Neuronal stem cell (in vitro differentiated cells): ENCODE results near the gene MEGF10.
A peak's percentile ranks its signal among the peaks of the same experiment; 100 is the strongest.

Experiments
- DNase-seq: peaks from one replicate; pipeline ENCODE4 v3.0.0-alpha.2; 2013; ENCODE audit warnings: low spot score
- H2AFZ ChIP-seq: one replicate; pipeline ENCODE4 v1.6.1; 2013; ENCODE audit warnings: mild to moderate bottlenecking, low read length, inconsistent platforms
- H2AK5ac ChIP-seq: 2 replicates; pipeline ENCODE4 v1.6.1; 2013; ENCODE audit warnings: low read depth, mild to moderate bottlenecking, inconsistent platforms, low read length, moderate library complexity, mixed read lengths
- H2BK120ac ChIP-seq: 2 replicates; pipeline ENCODE4 v1.6.1; 2013; ENCODE audit warnings: low read depth, mild to moderate bottlenecking, inconsistent platforms, low read length, moderate library complexity, mixed read lengths
- H2BK12ac ChIP-seq: one replicate; pipeline ENCODE4 v1.6.1; 2013; ENCODE audit warnings: low read length, inconsistent platforms
- H2BK15ac ChIP-seq: 2 replicates; pipeline ENCODE4 v1.6.1; 2013; ENCODE audit warnings: mild to moderate bottlenecking, low read length, inconsistent platforms, mixed read lengths
- H2BK5ac ChIP-seq: one replicate; pipeline ENCODE4 v1.6.1; 2013; ENCODE audit warnings: inconsistent platforms, mild to moderate bottlenecking, low read length, moderate library complexity
- H3K14ac ChIP-seq: one replicate; pipeline ENCODE4 v1.6.1; 2013; ENCODE audit warnings: low read length, inconsistent platforms
- H3K18ac ChIP-seq: 2 replicates; pipeline ENCODE4 v1.6.1; 2013; ENCODE audit warnings: low read length, inconsistent platforms
- H3K23ac ChIP-seq: 2 replicates; pipeline ENCODE4 v1.6.1; 2013; ENCODE audit warnings: low read depth, mild to moderate bottlenecking, mixed read lengths, low read length, inconsistent platforms; ENCODE audit not compliant: poor library complexity
- H3K27ac ChIP-seq: replicated peaks from 3 replicates; pipeline ENCODE4 v1.5.1; 2013; ENCODE audit warnings: low read length, inconsistent platforms
- H3K27me3 ChIP-seq, 3 experiments: 2 replicates each; pipeline ENCODE4 v1.6.1; 2013; ENCODE audit warnings: low read length in 3 of 3, mild to moderate bottlenecking in 2 of 3, inconsistent platforms in 1 of 3, low read depth in 1 of 3, mixed read lengths in 1 of 3, moderate library complexity in 1 of 3; ENCODE audit not compliant: control insufficient read depth in 3 of 3, insufficient read depth in 3 of 3
- H3K36me3 ChIP-seq, 2 donors: replicated peaks in 1 of 2; 2 replicates each; pipeline ENCODE4 v1.6.1; 2013; ENCODE audit warnings: low read length in 2 of 2; ENCODE audit not compliant: control insufficient read depth in 2 of 2, insufficient read depth in 2 of 2
- H3K4ac ChIP-seq: 2 replicates; pipeline ENCODE4 v1.6.1; 2013; ENCODE audit warnings: inconsistent platforms, mild to moderate bottlenecking, low read length, moderate library complexity
- H3K4me1 ChIP-seq, 2 donors: 1 replicate in 1 of 2; 2 replicates in 1 of 2; pipeline ENCODE4 v1.6.1; 2013; ENCODE audit warnings: low read length in 2 of 2, low read depth in 1 of 2; ENCODE audit not compliant: control insufficient read depth in 2 of 2, insufficient read depth in 1 of 2
- H3K4me2 ChIP-seq: one replicate; pipeline ENCODE4 v1.6.1; 2013; ENCODE audit warnings: mild to moderate bottlenecking, low read length, inconsistent platforms; ENCODE audit not compliant: insufficient read depth, poor library complexity, severe bottlenecking
- H3K4me3 ChIP-seq, 2 donors: 2 replicates each; pipeline ENCODE4 v1.5.1; 2013; ENCODE audit warnings: low read length in 2 of 2, mild to moderate bottlenecking in 2 of 2, inconsistent platforms in 1 of 2, moderate library complexity in 1 of 2
- H3K79me1 ChIP-seq: one replicate; pipeline ENCODE4 v1.6.1; 2013; ENCODE audit warnings: low read depth, mild to moderate bottlenecking, inconsistent platforms, low read length, moderate library complexity
- H3K9ac ChIP-seq: one replicate; pipeline ENCODE4 v1.6.1; 2013; ENCODE audit warnings: mild to moderate bottlenecking, low read depth, low read length, inconsistent platforms; ENCODE audit not compliant: poor library complexity
- H3K9me3 ChIP-seq, 2 donors: replicated peaks in 1 of 2; 2 replicates each; pipeline versions ENCODE3 to v1.6.1; 2013; ENCODE audit warnings: low read length in 2 of 2, mild to moderate bottlenecking in 2 of 2, inconsistent platforms in 1 of 2, low read depth in 1 of 2, mixed read lengths in 1 of 2, moderate library complexity in 1 of 2; ENCODE audit not compliant: control insufficient read depth in 2 of 2, insufficient read depth in 1 of 2
- H4K8ac ChIP-seq: one replicate; pipeline ENCODE4 v1.6.1; 2013; ENCODE audit warnings: low read depth, mild to moderate bottlenecking, inconsistent platforms, low read length, moderate library complexity
- H4K91ac ChIP-seq: one replicate; pipeline ENCODE4 v1.6.1; 2013; ENCODE audit warnings: low read length, low read depth, mild to moderate bottlenecking, inconsistent platforms; ENCODE audit not compliant: poor library complexity
- WGBS, 2 donors: extraction: QIAGEN DNeasy Blood & Tissue Kit; methylation state at CpG; one replicate each; pipeline ENCODE4 v1.1.7; 2013; ENCODE audit warnings: missing lambda C conversion rate in 2 of 2, mixed read lengths in 1 of 2; ENCODE audit not compliant: insufficient read length in 2 of 2, insufficient replicate concordance in 1 of 2; ENCODE audit errors: extremely low coverage in 2 of 2; 5-methylcytosine and 5-hydroxymethylcytosine counted together

Gene MEGF10

GRCh38 chr5:127288676-127289075 is 1.9 kb upstream of the MEGF10 start:
- WGBS, 2 donors, result no CpG with 5 or more reads among the region's 1 CpG
- Histone ChIP-seq H2BK12ac (no peak overlapping the region), H3K27me3 (peaks cover 0 to 14% (median 0%) of the 10 kb centered on the region in 3 experiments), H2BK15ac (no peak overlapping the region), H3K23ac (no peak overlapping the region), H2BK120ac (no peak overlapping the region), H3K36me3 (no peaks in the 10 kb centered on the region), H3K14ac (no peak overlapping the region), H3K9me3 (no peaks in the 10 kb centered on the region), H3K4me1 (peaks cover 0 to 12% of the 10 kb centered on the region in 2 donors), H2AFZ (no peak overlapping the region), H3K4me3 (no peak overlapping the region), H3K4ac (no peak overlapping the region), H3K27ac (no peak overlapping the region), H3K18ac (no peak overlapping the region), H3K79me1 (no peaks in the 10 kb centered on the region), H3K9ac (no peak overlapping the region), H2AK5ac (no peak overlapping the region), H4K91ac (no peak overlapping the region), H2BK5ac (no peak overlapping the region), H4K8ac (no peak overlapping the region), H3K4me2 (no peak overlapping the region)
- no peak for DNase-seq

GRCh38 chr5:127290946-127291693 is 524 bp downstream of the MEGF10 start:
- Histone ChIP-seq H4K91ac (no peak overlapping the region), H2BK15ac (no peak overlapping the region), H2BK120ac (no peak overlapping the region), H3K4me3 (peak overlapping the region; percentile 68 to 81), H2AFZ (peak overlapping the region; percentile 96), H3K18ac (no peak overlapping the region), H2BK5ac (no peak overlapping the region), H3K14ac (no peak overlapping the region), H3K23ac (no peak overlapping the region), H3K9ac (peak overlapping the region; percentile 74), H3K9me3 (no peaks in the 10 kb centered on the region), H3K36me3 (no peaks in the 10 kb centered on the region), H2AK5ac (no peak overlapping the region), H3K27ac (no peak overlapping the region), H2BK12ac (no peak overlapping the region), H3K79me1 (no peaks in the 10 kb centered on the region), H3K4me1 (peaks cover 0 to 12% of the 10 kb centered on the region in 2 donors), H3K4ac (no peak overlapping the region), H3K27me3 (peaks cover 0 to 16% (median 0%) of the 10 kb centered on the region in 3 experiments), H3K4me2 (peak overlapping the region; percentile 99), H4K8ac (no peak overlapping the region)
- WGBS, 2 donors, result no CpG with 5 or more reads among the region's 28 CpGs
- no peak for DNase-seq

GRCh38 chr5:127292030-127292735 is 1.6 kb downstream of the MEGF10 start:
- H2AFZ ChIP-seq, result no peak overlapping the region
- no peaks in the 10 kb centered on the region for H3K79me1 ChIP-seq
- WGBS, 2 donors, result no CpG with 5 or more reads among the region's 2 CpGs
- H2BK12ac ChIP-seq, result no peak overlapping the region
- H3K4me2 ChIP-seq, result no peak overlapping the region
- DNase-seq, result no peak
- H4K8ac ChIP-seq, result no peak overlapping the region
- no peak overlapping the region for H3K23ac ChIP-seq
- H2BK15ac ChIP-seq, result no peak overlapping the region
- H3K14ac ChIP-seq, result no peak overlapping the region
- H4K91ac ChIP-seq, result no peak overlapping the region
- no peaks in the 10 kb centered on the region for H3K9me3 ChIP-seq
- no peak overlapping the region for H2BK5ac ChIP-seq
- H2AK5ac ChIP-seq, result no peak overlapping the region
- no peak overlapping the region for H2BK120ac ChIP-seq
- H3K18ac ChIP-seq, result no peak overlapping the region
- peak overlapping the region in 1 of 2 donors; percentile 68 for H3K4me3 ChIP-seq
- peaks cover 0 to 12% of the 10 kb centered on the region in 2 donors for H3K4me1 ChIP-seq
- no peak overlapping the region for H3K4ac ChIP-seq
- H3K27ac ChIP-seq, result no peak overlapping the region
- no peak overlapping the region for H3K9ac ChIP-seq
- peaks cover 0 to 16% (median 0%) of the 10 kb centered on the region in 3 experiments for H3K27me3 ChIP-seq
- H3K36me3 ChIP-seq, result no peaks in the 10 kb centered on the region

- H4K91ac ChIP-seq, result no peak overlapping the region
- H3K79me1 ChIP-seq, result no peaks in the 10 kb centered on the region
- H3K4me1 ChIP-seq, result peaks cover 0 to 16% of the 10 kb centered on the region in 2 donors
- no peak overlapping the region for H3K9ac ChIP-seq
- no peak overlapping the region for H3K27ac ChIP-seq
- no peak overlapping the region for H3K4ac ChIP-seq
- no peak overlapping the region for H3K23ac ChIP-seq
- H3K9me3 ChIP-seq, result no peaks in the 10 kb centered on the region
- H2BK15ac ChIP-seq, result no peak overlapping the region
- H2BK5ac ChIP-seq, result no peak overlapping the region
- no peak overlapping the region for H2AFZ ChIP-seq
- no peak overlapping the region for H3K14ac ChIP-seq
- no peak overlapping the region for H3K4me3 ChIP-seq
- H3K4me2 ChIP-seq, result no peak overlapping the region
- H3K18ac ChIP-seq, result no peak overlapping the region
- no peak overlapping the region for H4K8ac ChIP-seq
- DNase-seq, result no peak
- H3K36me3 ChIP-seq, result no peaks in the 10 kb centered on the region
- H2AK5ac ChIP-seq, result no peak overlapping the region
- no peak overlapping the region for H2BK12ac ChIP-seq
- no peak overlapping the region for H2BK120ac ChIP-seq
- H3K27me3 ChIP-seq, result peaks cover 0 to 16% (median 0%) of the 10 kb centered on the region in 3 experiments
Observed at GRCh38 chr5:127293373-127293772, 2.8 kb downstream of the MEGF10 start.
